ENCODE data around the gene GRM1. TPM values are rescaled to one million over a fixed set of nuclear protein-coding genes. Genes with fewer than 3 reads are reported as not detected.
"Not testable (repeated sequence)": the region's sequence is repeated elsewhere in the genome, so short reads cannot be mapped to it uniquely, and the experiment has no call there.

The GRM1 gene
- polyA plus RNA-seq, 2 of the 4 experiments (the other 2 are of a cell fraction): 0.04 TPM; not detected in 1

DNA sequence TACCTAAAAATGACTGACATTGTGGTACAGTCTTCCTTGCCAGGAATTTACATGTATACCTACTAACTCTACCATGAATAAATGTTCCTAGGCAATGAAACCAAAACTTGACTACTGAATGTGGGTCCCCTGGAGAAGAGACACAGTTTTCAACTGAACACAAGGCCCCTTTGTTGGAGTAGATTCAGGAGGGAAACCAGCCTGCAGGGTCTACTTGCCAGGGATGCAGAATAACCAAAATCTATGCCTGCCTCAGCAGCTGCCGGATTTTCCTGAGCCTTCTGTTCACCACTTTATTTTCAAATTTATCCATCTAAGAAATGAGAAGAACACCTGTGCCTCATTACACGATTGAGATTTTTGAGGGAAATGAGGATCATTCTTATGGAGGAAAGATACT lies 211.9 kb downstream of the GRM1 start:
- FAIRE-seq: no peak
- H3K9me3 ChIP-seq: no peaks in the 10 kb centered on the region
- H3K4me2 ChIP-seq: no peak overlapping the region
- DNase-seq (ENCODE audit: low read depth in 1 of 2, low spot score in 1 of 2): no peak
- POLR2A ChIA-PET: no interaction called here
- ATAC-seq: no peak
- TF ChIP-seq EP300 (IDR thresholded peaks at IDR 0.05): no peak
- WGBS (ENCODE audit: missing lambda C conversion rate): 14% methylated on average over 2 of the region's 2 CpGs
- H3K4me3 ChIP-seq: no peak overlapping the region
- CTCF ChIA-PET: no interaction called here
- no peak overlapping the region for H3K27ac ChIP-seq
- H3K4me1 ChIP-seq: no peaks in the 10 kb centered on the region

GRCh38 chr6:146243646-146244045 lies 214.8 kb downstream of the GRM1 start:
- ATAC-seq: not testable (repeated sequence)
- WGBS (ENCODE audit: missing lambda C conversion rate): 30% methylated on average over 5 of the region's 5 CpGs

GRCh38 chr6:146244630-146245143 lies 215.8 kb downstream of the GRM1 start:
- no peak overlapping the region for H3K4me3 ChIP-seq
- WGBS (ENCODE audit: missing lambda C conversion rate): 41% methylated on average over 5 of the region's 5 CpGs
- no peak for TF ChIP-seq FOSB (CRISPR knock-in tag; IDR thresholded peaks at IDR 0.05)
- TF ChIP-seq ZNF302 (CRISPR knock-in tag; IDR thresholded peaks at IDR 0.05): no peak
- H3K9me3 ChIP-seq: no peaks in the 10 kb centered on the region
- H3K4me1 ChIP-seq: no peaks in the 10 kb centered on the region
- no peak overlapping the region for H3K27ac ChIP-seq
- H3K4me2 ChIP-seq: no peak overlapping the region
- FAIRE-seq (no peak), ATAC-seq (no peak), DNase-seq (ENCODE audit: low read depth in 1 of 2, low spot score in 1 of 2) (no peak)
- ChIA-PET CTCF (no interaction called here), POLR2A (no interaction called here)

More at GRCh38 chr6:146243646-146244045, 214.8 kb downstream of the GRM1 start:
- H3K4me1 ChIP-seq; H3K27ac ChIP-seq; H3K4me3 ChIP-seq; CTCF ChIA-PET; H3K9me3 ChIP-seq; DNase-seq (ENCODE audit: low read depth in 1 of 2, low spot score in 1 of 2); POLR2A ChIA-PET; H3K4me2 ChIP-seq; FAIRE-seq: not testable (repeated sequence)

DNA sequence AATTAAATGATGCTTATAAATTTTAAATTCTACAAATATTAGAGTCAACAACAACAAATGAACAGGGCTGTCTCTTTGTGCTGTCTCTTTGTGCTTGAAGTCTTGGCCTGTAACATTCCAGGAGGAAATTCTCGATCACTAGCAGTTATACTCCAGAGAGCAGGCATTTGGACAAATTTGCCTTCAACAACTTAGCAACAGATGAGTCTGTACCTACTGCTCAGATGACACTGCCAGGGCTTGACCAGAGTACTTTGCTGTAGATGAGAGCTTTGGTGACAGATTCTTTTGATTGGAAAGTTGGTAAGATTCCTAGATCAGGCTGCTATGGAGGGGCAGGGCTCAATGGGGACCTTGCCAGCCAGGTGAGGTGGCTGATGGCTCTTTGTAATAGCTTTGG lies 217.2 kb downstream of the GRM1 start:
- Histone ChIP-seq H3K4me3 (no peak overlapping the region), H3K27ac (no peak overlapping the region), H3K4me1 (no peaks in the 10 kb centered on the region), H3K4me2 (no peak overlapping the region), H3K9me3 (no peaks in the 10 kb centered on the region)
- no peak for TF ChIP-seq CEBPB (IDR thresholded peaks at IDR 0.05)
- no peak for TF ChIP-seq HOXA7 (CRISPR knock-in tag; IDR thresholded peaks at IDR 0.05)
- 0 out of 2 replicates have a peak, but pooled peaks have one; percentile 36 for TF ChIP-seq RFX5 (IDR thresholded peaks at IDR 0.05)
- TF ChIP-seq NR3C1 (IDR thresholded peaks at IDR 0.05): no peak
- no peak for TF ChIP-seq SREBF2 (IDR thresholded peaks at IDR 0.05)
- no peak for TF ChIP-seq CHD2 (IDR thresholded peaks at IDR 0.05; ENCODE audit: low read length, partially characterized antibody)
- DNase-seq (ENCODE audit: low read depth in 1 of 2, low spot score in 1 of 2) (no peak), FAIRE-seq (no peak), ATAC-seq (no peak)
- ChIA-PET POLR2A (no interaction called here), CTCF (no interaction called here)
- WGBS (ENCODE audit: missing lambda C conversion rate): 0% methylated on average over 1 of the region's 1 CpG

- Histone ChIP-seq H3K9me3 (no peaks in the 10 kb centered on the region), H3K27ac (no peak overlapping the region), H3K4me3 (no peak overlapping the region), H3K4me1 (no peaks in the 10 kb centered on the region), H3K4me2 (no peak overlapping the region)
- ATAC-seq (no peak), DNase-seq (ENCODE audit: low read depth in 1 of 2, low spot score in 1 of 2) (no peak), FAIRE-seq (no peak)
- CTCF ChIA-PET: no interaction called here
- POLR2A ChIA-PET: no interaction called here
- no peak for TF ChIP-seq FOSL2 (IDR thresholded peaks at IDR 0.05)
- TF ChIP-seq FOSL2 (CRISPR knock-in tag; IDR thresholded peaks at IDR 0.05): no peak
- TF ChIP-seq, protein P1, sequence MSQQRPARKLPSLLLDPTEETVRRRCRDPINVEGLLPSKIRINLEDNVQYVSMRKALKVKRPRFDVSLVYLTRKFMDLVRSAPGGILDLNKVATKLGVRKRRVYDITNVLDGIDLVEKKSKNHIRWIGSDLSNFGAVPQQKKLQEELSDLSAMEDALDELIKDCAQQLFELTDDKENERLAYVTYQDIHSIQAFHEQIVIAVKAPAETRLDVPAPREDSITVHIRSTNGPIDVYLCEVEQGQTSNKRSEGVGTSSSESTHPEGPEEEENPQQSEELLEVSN (IDR thresholded peaks at IDR 0.05; ENCODE audit: borderline replicate concordance, low read depth): no peak
- no peak for TF ChIP-seq POLR2AphosphoS2 (conservative IDR thresholded peaks at IDR 0.05; ENCODE audit: low read length)
- no peak for TF ChIP-seq HDAC2 (IDR thresholded peaks at IDR 0.05)
- no peak for TF ChIP-seq BHLHE40 (IDR thresholded peaks at IDR 0.05; ENCODE audit: low read depth, low read length)
- no peak for TF ChIP-seq SREBF2 (IDR thresholded peaks at IDR 0.05)
- no peak for TF ChIP-seq EHMT2 (IDR thresholded peaks at IDR 0.05; ENCODE audit: low read depth)
- TF ChIP-seq POLR2A (IDR thresholded peaks at IDR 0.05; ENCODE audit: low read length): no peak
- TF ChIP-seq HOXB13 (CRISPR knock-in tag; IDR thresholded peaks at IDR 0.05; ENCODE audit: low read depth): no peak
- TF ChIP-seq PHF8 (IDR thresholded peaks at IDR 0.05; ENCODE audit: borderline replicate concordance, low read depth): no peak
Observed at GRCh38 chr6:146253691-146254090, 224.8 kb downstream of the GRM1 start.

All from A549 (cell line).